ENCODE measurements around the gene ABCF3. TPM values are rescaled to one million over a fixed set of nuclear protein-coding genes. Genes with fewer than 3 reads are reported as not detected.
A peak's percentile ranks its signal among the peaks of the same experiment; 100 is the strongest.

Gene ABCF3
- total RNA-seq, 1 experiment from 2014 or later = 56.1 TPM

- no peak overlapping the region for H4K5ac ChIP-seq (ENCODE audit: insufficient read length, low read depth, low read length)
- no peak overlapping the region for H2BK12ac ChIP-seq (ENCODE audit: insufficient read length, low read depth, low read length)
- no peaks in the 10 kb centered on the region for H3K9me3 ChIP-seq (ENCODE audit: control insufficient read depth, low read depth, low read length)
- no peak overlapping the region for H2BK120ac ChIP-seq (ENCODE audit: low read depth, low read length, poor library complexity, severe bottlenecking)
- no peaks in the 10 kb centered on the region for H3K27me3 ChIP-seq (ENCODE audit: insufficient read depth, low read length)
- H4K20me1 ChIP-seq (ENCODE audit: control insufficient read depth, insufficient read depth, insufficient read length) = no peaks in the 10 kb centered on the region
- H3K4me2 ChIP-seq (ENCODE audit: insufficient read depth, insufficient read length, low read length) = peak overlapping the region; percentile 96
- H2BK15ac ChIP-seq (ENCODE audit: low read depth, low read length) = no peak overlapping the region
- peaks cover 5% of the 10 kb centered on the region; the same call in 1 of the 2 replicates for H3K79me2 ChIP-seq (ENCODE audit: insufficient read depth, low read length)
- no peak overlapping the region for H2BK5ac ChIP-seq (ENCODE audit: insufficient read length, low read length)
- H2AK5ac ChIP-seq (ENCODE audit: insufficient read length, low read length) = no peak overlapping the region
- DNase-seq = no peak
- H3K4me3 Mint-ChIP-seq = peak overlapping the region; percentile 98 to 99
- H3K23me2 ChIP-seq (ENCODE audit: insufficient read length, low read depth, low read length, poor library complexity, severe bottlenecking) = peaks cover 14% of the 10 kb centered on the region
- H3K14ac ChIP-seq (ENCODE audit: insufficient read depth, low read length) = no peak overlapping the region
- no peak for TF ChIP-seq CTCF (conservative IDR thresholded peaks at IDR 0.05)
- H3K18ac ChIP-seq (ENCODE audit: insufficient read length, low read depth, low read length) = no peak overlapping the region
- no peak overlapping the region for H3K56ac ChIP-seq (ENCODE audit: insufficient read length, low read depth, low read length)
- H3K4me1 Mint-ChIP-seq = peaks cover 25 to 28% of the 10 kb centered on the region in 2 experiments
- no peak overlapping the region for H3T11ph ChIP-seq (ENCODE audit: low read length)
- peak overlapping the region in 1 of 3 experiments; percentile 99; a peak in 1 of 7 replicates for H3K27ac Mint-ChIP-seq
- H3K27ac ChIP-seq (ENCODE audit: insufficient read length, low read depth, low read length) = no peak overlapping the region
- no peak overlapping the region for H3K23ac ChIP-seq (ENCODE audit: insufficient read length, low read depth, low read length)
- no peak overlapping the region for H2BK20ac ChIP-seq (ENCODE audit: low read depth, low read length, poor library complexity, severe bottlenecking)
- H3K4me1 ChIP-seq (ENCODE audit: insufficient read depth, low read length) = no peaks in the 10 kb centered on the region
- no peak overlapping the region for H3K4ac ChIP-seq (ENCODE audit: low read depth, low read length)
- H3K27me3 Mint-ChIP-seq (ENCODE audit: low read depth) = peaks cover 1% of the 10 kb centered on the region; the same call in 1 of the 2 replicates
- H3K9ac ChIP-seq (ENCODE audit: extremely low read depth, insufficient read length, low read length) = peak overlapping the region; percentile 81
- no peaks in the 10 kb centered on the region; a peak in 1 of 5 replicates for H3K9me3 Mint-ChIP-seq
- peaks cover 5% of the 10 kb centered on the region for H3K79me1 ChIP-seq (ENCODE audit: insufficient read depth, low read depth, low read length, poor library complexity, severe bottlenecking)
- no peak overlapping the region for H4K91ac ChIP-seq (ENCODE audit: insufficient read length, low read depth, low read length)
- peaks cover 49 to 77% (median 65%) of the 10 kb centered on the region in 3 experiments for H3K36me3 Mint-ChIP-seq (ENCODE audit: insufficient read depth in 1 of 3, low read depth in 3 of 3)
- no CpG with 5 or more reads among the region's 3 CpGs for WGBS (ENCODE audit: extremely low coverage, insufficient read length, low lambda C conversion rate)
- no peak overlapping the region for H4K8ac ChIP-seq (replicated peaks; ENCODE audit: insufficient read length, low read depth, low read length)
- no peak overlapping the region for H2AFZ ChIP-seq (ENCODE audit: low read length)
Measured at GRCh38 chr3:184186902-184187207, 856 bp downstream of the ABCF3 start.
